HFFc6 (cell line): ENCODE data around the gene ZBTB42. TPM values are rescaled to one million over a fixed set of nuclear protein-coding genes. Genes with fewer than 3 reads are reported as not detected.

Experiments used
- DNase-seq: peaks from one replicate; pipeline ENCODE4 v3.0.0-alpha.2; 2018
- H3K27ac Mint-ChIP-seq: 2 replicates; pipeline ENCODE4 v1.8.0; 2020; ENCODE audit warnings: mild to moderate bottlenecking, mixed read lengths
- H3K27me3 Mint-ChIP-seq: 2 replicates; pipeline ENCODE4 v1.8.0; 2021; ENCODE audit warnings: mild to moderate bottlenecking, moderate library complexity, mixed read lengths; ENCODE audit not compliant: insufficient read depth
- H3K36me3 Mint-ChIP-seq: 2 replicates; pipeline ENCODE4 v1.8.0; 2021; ENCODE audit warnings: low read depth, mixed read lengths
- H3K4me1 Mint-ChIP-seq: 2 replicates; pipeline ENCODE4 v1.8.0; 2020; ENCODE audit warnings: low read depth, mixed read lengths
- H3K4me3 Mint-ChIP-seq: 2 replicates; pipeline ENCODE4 v1.8.0; 2020; ENCODE audit warnings: mild to moderate bottlenecking, moderate library complexity, mixed read lengths
- H3K9me3 Mint-ChIP-seq: 2 replicates; pipeline ENCODE4 v1.8.0; 2020; ENCODE audit warnings: mild to moderate bottlenecking, mixed read lengths
- total RNA-seq, 6 experiments: library from RNA; stranded (reverse); fragmentation: NEBNext Ultra II Directional; extraction: Animal tissue kit (Norgen Biotek cat#: 25700); gene quantifications; 2 replicates in 1 of 6; 3 replicates in 5 of 6; pipeline ENCODE4 v1.2.3, GENCODE V29; 2021
- TF ChIP-seq, protein P1 (sequence below): fragments of 200-600 bp; sonication (generic); IDR thresholded peaks from 2 replicates; pipeline ENCODE4 v1.5.0; 2021; ENCODE audit warnings: antibody characterized with exemption, mild to moderate bottlenecking

The ZBTB42 gene
- total RNA-seq, 6 experiments from 2014 or later = 1.3 to 1.8 (median 1.5) TPM

DNA sequence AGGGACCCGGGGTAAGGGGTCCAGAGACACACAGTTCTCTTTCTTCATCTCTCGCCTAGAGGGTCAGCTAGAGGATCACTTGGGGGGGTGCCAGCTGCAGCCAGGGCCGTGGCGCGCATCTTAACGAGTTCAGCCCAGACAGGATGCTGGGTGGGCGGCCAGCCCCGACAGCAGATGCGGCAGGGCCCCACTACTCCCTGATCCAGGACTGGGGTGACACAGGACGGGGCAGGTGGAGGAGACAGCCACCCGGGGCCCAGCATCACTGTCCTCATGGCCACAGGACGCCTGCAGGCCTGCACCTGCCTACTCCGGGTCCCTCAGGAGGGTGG lies 18.1 kb upstream of the ZBTB42 start:
- no peaks in the 10 kb centered on the region for H3K9me3 Mint-ChIP-seq
- no peak overlapping the region for H3K4me3 Mint-ChIP-seq
- no peak overlapping the region for H3K27ac Mint-ChIP-seq
- no peak for DNase-seq
- TF ChIP-seq, protein P1, sequence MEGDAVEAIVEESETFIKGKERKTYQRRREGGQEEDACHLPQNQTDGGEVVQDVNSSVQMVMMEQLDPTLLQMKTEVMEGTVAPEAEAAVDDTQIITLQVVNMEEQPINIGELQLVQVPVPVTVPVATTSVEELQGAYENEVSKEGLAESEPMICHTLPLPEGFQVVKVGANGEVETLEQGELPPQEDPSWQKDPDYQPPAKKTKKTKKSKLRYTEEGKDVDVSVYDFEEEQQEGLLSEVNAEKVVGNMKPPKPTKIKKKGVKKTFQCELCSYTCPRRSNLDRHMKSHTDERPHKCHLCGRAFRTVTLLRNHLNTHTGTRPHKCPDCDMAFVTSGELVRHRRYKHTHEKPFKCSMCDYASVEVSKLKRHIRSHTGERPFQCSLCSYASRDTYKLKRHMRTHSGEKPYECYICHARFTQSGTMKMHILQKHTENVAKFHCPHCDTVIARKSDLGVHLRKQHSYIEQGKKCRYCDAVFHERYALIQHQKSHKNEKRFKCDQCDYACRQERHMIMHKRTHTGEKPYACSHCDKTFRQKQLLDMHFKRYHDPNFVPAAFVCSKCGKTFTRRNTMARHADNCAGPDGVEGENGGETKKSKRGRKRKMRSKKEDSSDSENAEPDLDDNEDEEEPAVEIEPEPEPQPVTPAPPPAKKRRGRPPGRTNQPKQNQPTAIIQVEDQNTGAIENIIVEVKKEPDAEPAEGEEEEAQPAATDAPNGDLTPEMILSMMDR = no peak
- no peaks in the 10 kb centered on the region; the same call in 1 of the 2 replicates for H3K27me3 Mint-ChIP-seq
- no peaks in the 10 kb centered on the region for H3K4me1 Mint-ChIP-seq
- no peaks in the 10 kb centered on the region for H3K36me3 Mint-ChIP-seq

- H3K36me3 Mint-ChIP-seq = no peaks in the 10 kb centered on the region
- no peaks in the 10 kb centered on the region for H3K9me3 Mint-ChIP-seq
- DNase-seq = no peak
- TF ChIP-seq, protein P1 = no peak
- H3K4me1 Mint-ChIP-seq = no peaks in the 10 kb centered on the region
- no peaks in the 10 kb centered on the region; the same call in 1 of the 2 replicates for H3K27me3 Mint-ChIP-seq
- H3K4me3 Mint-ChIP-seq = no peak overlapping the region
- no peak overlapping the region for H3K27ac Mint-ChIP-seq
These were observed 17.2 kb upstream of the ZBTB42 start for GRCh38 chr14:104783484-104784217.

DNA sequence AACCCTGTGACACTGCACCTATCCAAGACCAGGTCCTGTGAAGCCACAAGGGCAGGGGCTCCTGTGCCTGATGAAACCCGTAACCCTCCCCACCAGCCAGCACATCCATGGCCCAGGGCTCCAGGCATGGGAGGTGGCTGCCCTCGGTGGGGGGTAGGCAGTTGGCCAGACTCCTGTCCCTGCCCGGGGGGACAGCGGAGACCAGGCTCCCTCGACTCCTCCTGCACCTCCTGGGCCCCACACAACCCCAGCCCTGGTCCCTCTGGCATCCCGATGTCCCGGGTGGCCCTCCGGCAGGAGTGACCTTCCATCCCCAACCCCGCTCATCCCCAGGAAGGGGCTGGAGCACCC lies 16.7 kb upstream of the ZBTB42 start:
- no peaks in the 10 kb centered on the region for H3K36me3 Mint-ChIP-seq
- no peak overlapping the region for H3K4me3 Mint-ChIP-seq
- no peaks in the 10 kb centered on the region; the same call in 1 of the 2 replicates for H3K27me3 Mint-ChIP-seq
- TF ChIP-seq, protein P1 = no peak
- no peak overlapping the region for H3K27ac Mint-ChIP-seq
- no peaks in the 10 kb centered on the region for H3K9me3 Mint-ChIP-seq
- no peaks in the 10 kb centered on the region for H3K4me1 Mint-ChIP-seq
- no peak for DNase-seq

DNA sequence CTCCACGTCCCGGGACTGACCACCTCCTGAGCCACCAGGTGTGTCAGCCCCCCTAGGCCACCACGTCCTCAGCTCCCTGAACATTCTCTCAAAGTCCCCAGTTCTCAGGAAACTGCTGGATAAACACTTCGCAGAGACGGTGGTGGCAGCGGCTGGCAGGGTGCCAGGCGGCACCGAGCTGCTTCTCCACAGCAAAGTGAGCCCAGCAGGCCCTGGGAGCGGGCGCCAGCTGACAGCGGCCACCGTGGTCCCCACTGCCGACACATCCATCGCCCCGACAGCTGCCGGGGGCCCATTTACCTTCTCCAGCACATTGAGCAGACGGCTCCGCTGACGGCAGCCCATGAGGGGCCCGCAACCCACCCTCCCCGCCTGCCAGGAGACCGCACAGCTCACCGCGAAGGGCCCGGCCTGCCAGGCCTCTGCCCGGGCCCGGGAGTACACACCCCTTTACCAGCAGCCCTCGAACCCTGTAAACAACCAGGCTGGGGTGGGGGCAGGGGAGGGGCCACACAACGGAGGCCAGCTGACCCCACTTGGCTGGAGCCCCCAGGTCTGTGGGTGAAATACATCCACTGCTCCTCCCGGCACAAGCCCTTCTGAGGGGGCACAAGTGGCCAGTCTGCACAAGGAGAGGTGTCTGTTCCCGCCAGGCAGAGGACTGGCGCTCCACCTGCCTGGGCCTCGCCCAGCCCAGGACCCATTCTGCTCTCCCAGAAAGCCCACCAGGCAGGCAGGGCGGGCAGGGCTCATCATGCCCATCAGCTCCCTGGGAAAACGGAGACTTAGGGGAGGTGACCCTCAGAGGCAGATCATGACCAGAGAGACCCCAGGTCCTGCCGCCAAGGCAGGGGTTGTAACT lies 15.8 kb upstream of the ZBTB42 start:
- Mint-ChIP-seq H3K27ac (no peak overlapping the region), H3K4me3 (no peak overlapping the region), H3K36me3 (no peaks in the 10 kb centered on the region), H3K27me3 (no peaks in the 10 kb centered on the region; the same call in 1 of the 2 replicates), H3K4me1 (no peaks in the 10 kb centered on the region), H3K9me3 (no peaks in the 10 kb centered on the region)
- TF ChIP-seq, protein P1 = no peak
- no peak for DNase-seq

DNA sequence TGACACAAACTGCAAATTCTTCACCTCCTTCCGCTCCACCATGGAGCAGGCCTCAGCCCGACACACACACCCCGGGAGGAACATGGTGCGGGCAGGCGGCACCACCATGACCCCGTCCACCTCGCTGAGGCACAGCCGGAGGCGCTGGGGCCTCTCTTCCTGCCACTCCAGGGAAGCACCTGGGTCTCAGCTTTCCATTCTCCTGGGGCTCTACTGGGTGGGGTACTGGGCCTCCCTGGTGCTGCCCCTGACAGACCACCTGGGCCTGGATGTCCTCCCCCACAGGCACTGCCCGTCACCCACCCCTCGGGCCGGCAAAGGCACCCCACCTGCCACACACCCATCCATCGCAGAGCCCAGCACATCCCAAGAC lies 15.2 kb upstream of the ZBTB42 start:
- DNase-seq = no peak
- H3K36me3 Mint-ChIP-seq = no peaks in the 10 kb centered on the region
- H3K4me3 Mint-ChIP-seq = no peak overlapping the region
- no peak overlapping the region for H3K27ac Mint-ChIP-seq
- H3K9me3 Mint-ChIP-seq = no peaks in the 10 kb centered on the region
- TF ChIP-seq, protein P1 = no peak
- H3K27me3 Mint-ChIP-seq = no peaks in the 10 kb centered on the region; the same call in 1 of the 2 replicates
- no peaks in the 10 kb centered on the region for H3K4me1 Mint-ChIP-seq
